ENCODE data around the gene CEBPB.
"Not testable (repeated sequence)": the region's sequence is repeated elsewhere in the genome, so short reads cannot be mapped to it uniquely, and the experiment has no call there.

CEBPB gene

GRCh38 chr20:50170549-50171220 is 19.9 kb upstream of the CEBPB start:
- DNase-seq: no peak

- no peak for DNase-seq
These were observed 18.1 kb upstream of the CEBPB start for GRCh38 chr20:50172347-50173013.

GRCh38 chr20:50174456-50174855 is 16.2 kb upstream of the CEBPB start:
- no peak for DNase-seq

- DNase-seq: no peak
These were observed 14.4 kb upstream of the CEBPB start for GRCh38 chr20:50175938-50176933.

GRCh38 chr20:50178672-50179071 is 12.0 kb upstream of the CEBPB start:
- not testable (repeated sequence) for DNase-seq

- DNase-seq: no peak
These were observed 9.3 kb upstream of the CEBPB start for GRCh38 chr20:50181344-50181743.

GRCh38 chr20:50182346-50182745 is 8.3 kb upstream of the CEBPB start:
- DNase-seq: no peak

GRCh38 chr20:50185426-50185825 is 5.2 kb upstream of the CEBPB start:
- no peak for DNase-seq

- DNase-seq: peak; percentile 76
These were observed 4.3 kb upstream of the CEBPB start for GRCh38 chr20:50186151-50186885.

GRCh38 chr20:50186987-50187402 is 3.6 kb upstream of the CEBPB start:
- no peak for DNase-seq

GRCh38 chr20:50187403-50188051 is 3.1 kb upstream of the CEBPB start:
- no peak for DNase-seq

GRCh38 chr20:50188287-50188688 is 2.3 kb upstream of the CEBPB start:
- DNase-seq: no peak

- no peak for DNase-seq
These were observed 1.6 kb upstream of the CEBPB start for GRCh38 chr20:50188879-50189680.

- DNase-seq: no peak
These were observed 864 bp upstream of the CEBPB start for GRCh38 chr20:50189681-50190250.

- DNase-seq: no peak
These were observed 474 bp downstream of the CEBPB start for GRCh38 chr20:50191065-50191543.

- peak; percentile 28 for DNase-seq
These were observed 1.1 kb downstream of the CEBPB start for GRCh38 chr20:50191544-50192363.

- peak; percentile 19 for DNase-seq
These were observed 2.0 kb downstream of the CEBPB start for GRCh38 chr20:50192364-50193198.

GRCh38 chr20:50193199-50193835 is 2.7 kb downstream of the CEBPB start:
- no peak for DNase-seq

Data from NCI-H1092 (cell line).